Measurements from ENCODE around the gene EFNA2. TPM values are rescaled to one million over a fixed set of nuclear protein-coding genes. Genes with fewer than 3 reads are reported as not detected.

The EFNA2 gene
- total RNA-seq, 1 donor from 2014 or later, result not detected

Other genes with a start within 250 kb of the EFNA2 start
- 164 and 188 TPM in 2 replicates for gene ABCA7, start 245.8 kb upstream of the EFNA2 start, total RNA-seq
- gene ARHGAP45, start 218.7 kb upstream of the EFNA2 start, total RNA-seq, result 266 and 312 TPM in 2 replicates
- gene POLR2E, start 190.5 kb upstream of the EFNA2 start, total RNA-seq, result 173 and 184 TPM in 2 replicates
- 213 and 218 TPM in 2 replicates for gene GPX4, start 181.9 kb upstream of the EFNA2 start, total RNA-seq
- 111 and 127 TPM in 2 replicates for gene SBNO2, start 111.6 kb upstream of the EFNA2 start, total RNA-seq
- 62.0 and 67.6 TPM in 2 replicates for gene STK11, start 80.1 kb upstream of the EFNA2 start, total RNA-seq
- 0.29 and 0.64 TPM in 2 replicates for gene CBARP, start 47.9 kb upstream of the EFNA2 start, total RNA-seq
- gene ATP5F1D, start 44.1 kb upstream of the EFNA2 start, total RNA-seq, result 172 and 185 TPM in 2 replicates
- 64.5 and 68.4 TPM in 2 replicates for gene MIDN, start 37.3 kb upstream of the EFNA2 start, total RNA-seq
- 399 and 400 TPM in 2 replicates for gene CIRBP, start 16.5 kb upstream of the EFNA2 start, total RNA-seq
- gene FAM174C, start 10.3 kb upstream of the EFNA2 start, total RNA-seq, result 47.9 and 52.0 TPM in 2 replicates
- 82.1 and 84.3 TPM in 2 replicates for gene NDUFS7, start 98.0 kb downstream of the EFNA2 start, total RNA-seq
- 6.9 and 8.8 TPM in 2 replicates for gene GAMT, start 115.7 kb downstream of the EFNA2 start, total RNA-seq
- gene DAZAP1, start 121.7 kb downstream of the EFNA2 start, total RNA-seq, result 177 and 195 TPM in 2 replicates
- gene RPS15, start 152.5 kb downstream of the EFNA2 start, total RNA-seq, result 1,788 and 2,029 TPM in 2 replicates
- 0.42 and 0.59 TPM in 2 replicates for gene APC2, start 164.2 kb downstream of the EFNA2 start, total RNA-seq
- 42.8 and 55.7 TPM in 2 replicates for gene C19orf25, start 193.3 kb downstream of the EFNA2 start, total RNA-seq
- gene PCSK4, start 204.5 kb downstream of the EFNA2 start, total RNA-seq, result 1.2 and 1.3 TPM in 2 replicates
- gene REEP6, start 205.3 kb downstream of the EFNA2 start, total RNA-seq, result 1.1 and 1.5 TPM in 2 replicates
- gene ADAMTSL5, start 227.1 kb downstream of the EFNA2 start, total RNA-seq, result not detected in 2 replicates
- gene PLK5, start 238.2 kb downstream of the EFNA2 start, total RNA-seq, result not detected in 2 replicates